CD4-positive, alpha-beta T cell treated with Interleukin-12 subunit alpha and Interleukin-12 subunit beta, for 1 hour (primary cell): Measurements from ENCODE around the gene DDX54.

Experiments used
- DNase-seq: peaks from one replicate; pipeline ENCODE4 v3.0.0-alpha.2; 2020

Gene DDX54

GRCh38 chr12:113115455-113116126 lies 69.7 kb downstream of the DDX54 start:
- no peak for DNase-seq

- DNase-seq: no peak
These were observed 70.7 kb downstream of the DDX54 start for GRCh38 chr12:113114447-113115178.

- no peak for DNase-seq
These were observed 71.9 kb downstream of the DDX54 start for GRCh38 chr12:113113397-113113796.

DNA sequence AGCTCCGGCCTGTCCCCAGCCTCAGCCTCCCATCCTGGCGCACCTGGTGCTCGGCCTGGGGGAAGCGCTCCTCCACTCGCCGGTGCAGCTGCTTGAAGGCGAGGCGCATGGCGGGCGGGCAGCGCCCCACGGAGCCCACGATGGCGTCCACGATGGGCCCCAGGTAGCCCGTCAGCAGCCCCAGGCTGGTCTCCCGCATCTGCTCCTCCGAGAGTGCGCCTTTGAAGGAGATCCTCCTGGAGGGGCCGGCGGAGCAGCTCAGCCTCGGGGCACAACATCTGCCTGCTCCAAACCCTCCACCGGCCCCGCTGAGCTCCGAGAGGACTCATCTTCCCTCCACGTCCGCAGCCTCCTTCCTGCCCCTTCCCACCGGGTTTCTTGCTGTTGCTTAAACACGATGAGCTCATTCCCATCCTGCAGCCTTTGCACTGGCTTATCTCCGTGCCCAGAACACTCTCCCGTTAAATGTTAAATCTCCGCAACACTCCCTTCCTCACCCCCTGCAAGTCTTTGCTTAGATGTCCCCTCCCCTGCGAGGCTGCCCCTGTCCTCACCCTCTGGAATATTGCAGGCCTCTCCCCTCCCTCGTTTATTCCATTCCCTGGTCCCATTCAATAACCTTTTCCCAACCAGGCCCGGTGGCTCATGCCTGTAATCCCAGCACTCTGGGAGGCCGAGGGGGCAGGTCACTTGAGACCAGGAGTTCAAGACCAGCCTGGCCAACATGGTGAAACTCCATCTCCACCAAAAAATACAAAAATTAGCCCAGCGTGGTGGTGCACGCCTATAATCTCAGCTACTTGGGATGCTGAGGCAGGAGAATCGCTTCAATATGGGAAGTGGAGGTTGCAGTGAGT lies 73.0 kb downstream of the DDX54 start:
- no peak for DNase-seq

GRCh38 chr12:113111247-113111646 lies 74.0 kb downstream of the DDX54 start:
- no peak for DNase-seq

DNA sequence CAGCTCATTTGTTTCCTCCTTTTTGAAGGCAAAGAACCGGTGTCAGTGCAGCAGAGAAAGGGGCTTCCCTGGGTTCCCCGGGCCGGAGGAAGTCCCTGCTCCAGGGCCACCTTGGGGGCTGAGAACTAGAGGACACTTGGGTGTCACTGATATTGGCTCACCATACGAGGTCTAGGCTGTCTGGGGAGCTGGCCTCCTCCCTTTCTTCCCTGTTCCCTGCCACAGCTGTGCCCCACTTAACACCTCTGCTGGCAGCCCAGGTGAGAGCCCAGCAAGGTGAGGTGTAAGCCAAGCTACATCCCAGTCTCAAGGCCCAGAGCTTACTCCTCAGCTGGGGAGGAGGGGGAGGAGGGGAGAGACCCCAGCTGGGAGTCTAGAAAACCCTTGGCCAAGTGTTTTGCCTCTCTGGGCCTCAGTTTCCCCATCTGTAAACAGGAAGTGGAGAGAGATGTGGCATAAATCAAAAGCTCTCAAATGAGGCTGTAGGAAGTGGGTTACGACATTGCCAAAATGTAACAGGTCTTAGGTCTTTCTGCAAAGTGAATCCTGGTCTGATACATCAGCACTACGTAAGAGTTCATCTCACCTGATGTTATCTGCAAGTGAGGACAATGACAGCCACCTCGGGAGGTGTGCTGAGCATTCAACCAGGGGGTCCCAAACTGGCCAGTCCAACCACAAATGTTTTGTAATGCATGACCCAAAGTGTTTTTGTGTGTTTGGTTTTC lies 75.2 kb downstream of the DDX54 start:
- no peak for DNase-seq

- DNase-seq: no peak
These were observed 75.9 kb downstream of the DDX54 start for GRCh38 chr12:113109360-113109759.

DNA sequence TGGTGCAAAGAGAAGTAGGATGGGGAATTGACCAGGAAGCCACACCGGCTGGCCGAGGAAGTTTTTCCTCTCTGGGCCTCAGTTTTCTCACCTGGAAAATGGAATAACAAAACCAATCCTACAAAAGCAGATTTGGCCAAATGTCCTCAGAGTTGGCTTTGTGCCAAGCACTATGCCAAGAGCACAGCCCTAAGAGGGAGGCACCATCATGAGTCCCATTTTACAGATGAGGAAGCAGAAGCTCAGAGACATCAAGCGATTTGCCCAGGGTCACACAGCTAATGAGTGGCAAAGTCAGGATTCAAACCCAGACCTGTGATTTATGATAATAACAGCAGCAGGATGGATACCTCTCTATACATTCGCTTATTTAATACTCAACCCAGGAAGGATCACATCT lies 77.0 kb downstream of the DDX54 start:
- DNase-seq: no peak
